ENCODE data around the gene CCDC63.
"Not testable (repeated sequence)": the region's sequence is repeated elsewhere in the genome, so short reads cannot be mapped to it uniquely, and the experiment has no call there.

The CCDC63 gene

GRCh38 chr12:110943373-110943772, 96.6 kb downstream of the CCDC63 start:
- DNase-seq (ENCODE audit: extremely low read depth in 1 of 2, low read depth in 1 of 2) = no peak

DNA sequence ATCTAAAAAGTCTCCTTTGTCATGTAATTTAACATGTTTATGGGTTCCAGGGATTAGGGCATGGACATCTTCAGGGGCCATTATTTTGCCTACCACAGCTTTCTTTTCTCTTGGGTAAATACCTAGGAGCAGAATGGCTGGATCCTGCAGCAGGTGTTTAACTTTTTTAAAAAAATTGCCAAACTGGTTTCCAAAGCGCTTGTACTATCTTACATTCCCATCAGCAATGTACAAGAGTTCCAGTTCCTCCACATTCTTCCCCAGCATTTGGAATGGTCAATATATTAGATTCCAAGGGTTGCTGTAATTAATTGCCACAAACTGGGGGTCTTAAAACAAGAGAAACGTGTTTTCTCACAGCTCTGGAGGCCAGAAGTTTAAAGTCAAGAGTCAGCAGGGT, 101.3 kb downstream of the CCDC63 start:
- DNase-seq (ENCODE audit: extremely low read depth in 1 of 2, low read depth in 1 of 2) = no peak

GRCh38 chr12:110950466-110950865, 103.7 kb downstream of the CCDC63 start:
- not testable (repeated sequence) for DNase-seq (ENCODE audit: extremely low read depth in 1 of 2, low read depth in 1 of 2)

DNA sequence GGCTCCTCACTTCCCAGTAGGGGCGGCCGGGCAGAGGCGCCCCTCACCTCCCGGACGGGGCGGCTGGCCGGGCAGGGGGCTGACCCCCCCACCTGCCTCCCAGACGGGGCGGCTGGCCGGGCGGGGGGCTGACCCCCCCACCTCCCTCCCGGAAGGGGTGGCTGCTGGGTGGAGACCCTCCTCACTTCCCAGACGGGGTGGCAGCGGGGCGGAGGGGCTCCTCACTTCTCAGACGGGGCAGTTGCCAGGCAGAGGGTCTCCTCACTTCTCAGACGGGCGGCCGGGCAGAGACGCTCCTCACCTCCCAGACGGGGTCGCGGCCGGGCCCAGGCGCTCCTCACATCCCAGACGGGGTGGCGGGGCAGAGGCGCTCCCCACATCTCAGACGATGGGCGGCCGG, 104.1 kb downstream of the CCDC63 start:
- DNase-seq (ENCODE audit: extremely low read depth in 1 of 2, low read depth in 1 of 2) = not testable (repeated sequence)

Data from activated CD8-positive, alpha-beta memory T cell treated with anti-CD3 and anti-CD28 coated beads for 1 hour (primary cell).